B cell (primary cell): Measurements from ENCODE around the gene ANKRD2.

Experiments
- EZH2 ChIP-seq: IDR thresholded peaks from 2 replicates; pipeline ENCODE4 v1.6.1; 2012; ENCODE audit warnings: borderline replicate concordance, low read depth, mild to moderate bottlenecking, moderate library complexity, low read length; ENCODE audit not compliant: insufficient read depth, poor library complexity, severe bottlenecking
- TF ChIP-seq, protein P1 (sequence below): fragments of 200-600 bp; IDR thresholded peaks from one replicate; pipeline ENCODE4 v1.8.0; 2022; ENCODE audit warnings: antibody characterized with exemption, mild to moderate bottlenecking

GRCh38 chr10:97584060-97584797 lies 11.7 kb downstream of the ANKRD2 start, which contains the start of gene HOGA1:
- TF ChIP-seq, protein P1, sequence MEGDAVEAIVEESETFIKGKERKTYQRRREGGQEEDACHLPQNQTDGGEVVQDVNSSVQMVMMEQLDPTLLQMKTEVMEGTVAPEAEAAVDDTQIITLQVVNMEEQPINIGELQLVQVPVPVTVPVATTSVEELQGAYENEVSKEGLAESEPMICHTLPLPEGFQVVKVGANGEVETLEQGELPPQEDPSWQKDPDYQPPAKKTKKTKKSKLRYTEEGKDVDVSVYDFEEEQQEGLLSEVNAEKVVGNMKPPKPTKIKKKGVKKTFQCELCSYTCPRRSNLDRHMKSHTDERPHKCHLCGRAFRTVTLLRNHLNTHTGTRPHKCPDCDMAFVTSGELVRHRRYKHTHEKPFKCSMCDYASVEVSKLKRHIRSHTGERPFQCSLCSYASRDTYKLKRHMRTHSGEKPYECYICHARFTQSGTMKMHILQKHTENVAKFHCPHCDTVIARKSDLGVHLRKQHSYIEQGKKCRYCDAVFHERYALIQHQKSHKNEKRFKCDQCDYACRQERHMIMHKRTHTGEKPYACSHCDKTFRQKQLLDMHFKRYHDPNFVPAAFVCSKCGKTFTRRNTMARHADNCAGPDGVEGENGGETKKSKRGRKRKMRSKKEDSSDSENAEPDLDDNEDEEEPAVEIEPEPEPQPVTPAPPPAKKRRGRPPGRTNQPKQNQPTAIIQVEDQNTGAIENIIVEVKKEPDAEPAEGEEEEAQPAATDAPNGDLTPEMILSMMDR, result no peak
- no peak for TF ChIP-seq EZH2
